WTC11 (cell line): ENCODE data around the gene GATA2. TPM values are rescaled to one million over a fixed set of nuclear protein-coding genes. Genes with fewer than 3 reads are reported as not detected.

Source experiments
- ATAC-seq: fragments of 200-7000 bp; cut with Tn5 transposase; 2 replicates; pipeline ENCODE4 v1.10.0; 2021; ENCODE audit warnings: mild to moderate bottlenecking, moderate library complexity
- CTCF ChIA-PET: fragments of 300-600 bp; sonication (Branson Sonifier 250); formaldehyde crosslinking; loops from one replicate; lab custom pipeline; 2021; ENCODE audit warnings: antibody characterized with exemption; lab: Charles Lee
- POLR2A ChIA-PET: fragments of 350-600 bp; sonication (Branson Sonifier 250); formaldehyde crosslinking; loops from one replicate; lab custom pipeline; 2021; ENCODE audit warnings: antibody characterized with exemption; lab: Charles Lee
- DNase-seq: peaks from one replicate; pipeline ENCODE4 v3.0.0; 2021; ENCODE audit warnings: low spot score
- H3K27ac Mint-ChIP-seq: 2 replicates; pipeline ENCODE4 v1.8.0; 2021; ENCODE audit warnings: mixed read lengths
- H3K27me3 Mint-ChIP-seq: 2 replicates; pipeline ENCODE4 v1.8.0; 2021; ENCODE audit warnings: low read depth, mild to moderate bottlenecking, moderate library complexity, mixed read lengths
- H3K36me3 Mint-ChIP-seq: 2 replicates; pipeline ENCODE4 v1.8.0; 2021; ENCODE audit warnings: mixed read lengths
- H3K4me1 Mint-ChIP-seq: 2 replicates; pipeline ENCODE4 v1.8.0; 2022; ENCODE audit warnings: mixed read lengths
- H3K4me3 Mint-ChIP-seq: 2 replicates; pipeline ENCODE4 v1.8.0; 2021; ENCODE audit warnings: mild to moderate bottlenecking, moderate library complexity, mixed read lengths
- H3K9me3 Mint-ChIP-seq: 2 replicates; pipeline ENCODE4 v1.8.0; 2021; ENCODE audit warnings: mixed read lengths
- ATF1 ChIP-seq: sonication (generic); formaldehyde crosslinking; IDR thresholded peaks from 2 replicates; pipeline ENCODE4 v1.8.1; 2023; ENCODE audit warnings: mild to moderate bottlenecking, moderate library complexity, missing genetic modification reagents
- CDX4 ChIP-seq: fragments of 250-450 bp; sonication (Bioruptor Pico); IDR thresholded peaks from 2 replicates; pipeline ENCODE4 v1.9.0; 2021; ENCODE audit warnings: moderate library complexity, mild to moderate bottlenecking, inconsistent platforms, borderline replicate concordance
- CREB1 ChIP-seq: sonication (generic); formaldehyde crosslinking; IDR thresholded peaks from 2 replicates; pipeline ENCODE4 v1.8.0; 2023; ENCODE audit warnings: mild to moderate bottlenecking, missing genetic modification reagents
- EMX1 ChIP-seq: fragments of 250-450 bp; sonication (Bioruptor Pico); IDR thresholded peaks from 2 replicates; pipeline ENCODE4 v1.8.0; 2021; ENCODE audit warnings: mild to moderate bottlenecking
- ETV6 ChIP-seq: sonication (generic); formaldehyde crosslinking; IDR thresholded peaks from 2 replicates; pipeline ENCODE4 v1.8.1; 2022; ENCODE audit warnings: mild to moderate bottlenecking, missing genetic modification reagents
- FOXP1 ChIP-seq: sonication (generic); formaldehyde crosslinking; IDR thresholded peaks from 2 replicates; pipeline ENCODE4 v1.8.0; 2022; ENCODE audit warnings: missing genetic modification reagents, mild to moderate bottlenecking, moderate library complexity, borderline replicate concordance
- NFYB ChIP-seq: sonication (generic); formaldehyde crosslinking; conservative IDR thresholded peaks from 2 replicates; pipeline ENCODE4 v1.8.0; 2022; ENCODE audit warnings: low read depth, missing genetic modification reagents
- NR2C2 ChIP-seq: sonication (generic); formaldehyde crosslinking; IDR thresholded peaks from 2 replicates; pipeline ENCODE4 v1.8.0; 2022; ENCODE audit warnings: mild to moderate bottlenecking, missing genetic modification reagents
- SMAD3 ChIP-seq: sonication (generic); formaldehyde crosslinking; IDR thresholded peaks from 2 replicates; pipeline ENCODE4 v1.8.0; 2022; ENCODE audit warnings: missing genetic modification reagents, mild to moderate bottlenecking, borderline replicate concordance
- TCF7 ChIP-seq: sonication (generic); formaldehyde crosslinking; IDR thresholded peaks from 2 replicates; pipeline ENCODE4 v1.8.0; 2022; ENCODE audit warnings: mild to moderate bottlenecking, low read depth, missing genetic modification reagents, moderate library complexity
- TP53 ChIP-seq: sonication (generic); formaldehyde crosslinking; IDR thresholded peaks from 2 replicates; pipeline ENCODE4 v1.8.1; 2023; ENCODE audit warnings: mild to moderate bottlenecking, missing genetic modification reagents
- ZNF138 ChIP-seq: sonication (generic); formaldehyde crosslinking; conservative IDR thresholded peaks from 2 replicates; pipeline ENCODE4 v1.8.1; 2022; ENCODE audit warnings: mild to moderate bottlenecking, moderate library complexity, missing genetic modification reagents
- ZNF219 ChIP-seq: sonication (generic); formaldehyde crosslinking; IDR thresholded peaks from 2 replicates; pipeline ENCODE4 v1.8.0; 2023; ENCODE audit warnings: missing genetic modification reagents, mild to moderate bottlenecking, borderline replicate concordance
- ZNF263 ChIP-seq: sonication (generic); formaldehyde crosslinking; IDR thresholded peaks from 2 replicates; pipeline ENCODE4 v1.8.1; 2022; ENCODE audit warnings: low read depth, mild to moderate bottlenecking, moderate library complexity, missing genetic modification reagents
- ZSCAN18 ChIP-seq: fragments of 250-450 bp; sonication (Bioruptor Pico); IDR thresholded peaks from 2 replicates; pipeline ENCODE4 v2.1.2; 2022; ENCODE audit warnings: mild to moderate bottlenecking, moderate library complexity
- total RNA-seq: library from RNA; stranded (reverse); gene quantifications from 3 replicates; pipeline ENCODE4 v1.2.3, GENCODE V29; 2021
- TF ChIP-seq, protein P1 (sequence below): sonication (generic); formaldehyde crosslinking; IDR thresholded peaks from 2 replicates; pipeline ENCODE4 v1.8.1; 2023; ENCODE audit warnings: mild to moderate bottlenecking, moderate library complexity, missing genetic modification reagents
- TF ChIP-seq, protein P2 (sequence below): sonication (generic); formaldehyde crosslinking; IDR thresholded peaks from 2 replicates; pipeline ENCODE4 v1.8.1; 2023; ENCODE audit warnings: mild to moderate bottlenecking, missing genetic modification reagents
- TF ChIP-seq, protein P3 (sequence below): sonication (generic); formaldehyde crosslinking; IDR thresholded peaks from 2 replicates; pipeline ENCODE4 v1.8.0; 2023; ENCODE audit warnings: missing genetic modification reagents
- TF ChIP-seq, protein P4 (sequence below): sonication (generic); formaldehyde crosslinking; IDR thresholded peaks from 2 replicates; pipeline ENCODE4 v1.8.0; 2022; ENCODE audit warnings: missing genetic modification reagents

Gene GATA2
- total RNA-seq, 1 experiment from 2014 or later = 1.6 TPM

GRCh38 chr3:128488636-128488990 lies 4.4 kb downstream of the GATA2 start:
- no peak for DNase-seq
- ChIA-PET POLR2A (interaction anchor here (1.0 kb wide), 1 partner anchor 9 kb away, joined by 3 read pairs; no protein-coding TSS in a partner anchor), CTCF (interaction anchor here (1.3 to 3.0 kb wide), 3 partner anchors 9 to 96 kb away, joined by 3 to 12 read pairs (median 4); no protein-coding TSS in a partner anchor)

DNA sequence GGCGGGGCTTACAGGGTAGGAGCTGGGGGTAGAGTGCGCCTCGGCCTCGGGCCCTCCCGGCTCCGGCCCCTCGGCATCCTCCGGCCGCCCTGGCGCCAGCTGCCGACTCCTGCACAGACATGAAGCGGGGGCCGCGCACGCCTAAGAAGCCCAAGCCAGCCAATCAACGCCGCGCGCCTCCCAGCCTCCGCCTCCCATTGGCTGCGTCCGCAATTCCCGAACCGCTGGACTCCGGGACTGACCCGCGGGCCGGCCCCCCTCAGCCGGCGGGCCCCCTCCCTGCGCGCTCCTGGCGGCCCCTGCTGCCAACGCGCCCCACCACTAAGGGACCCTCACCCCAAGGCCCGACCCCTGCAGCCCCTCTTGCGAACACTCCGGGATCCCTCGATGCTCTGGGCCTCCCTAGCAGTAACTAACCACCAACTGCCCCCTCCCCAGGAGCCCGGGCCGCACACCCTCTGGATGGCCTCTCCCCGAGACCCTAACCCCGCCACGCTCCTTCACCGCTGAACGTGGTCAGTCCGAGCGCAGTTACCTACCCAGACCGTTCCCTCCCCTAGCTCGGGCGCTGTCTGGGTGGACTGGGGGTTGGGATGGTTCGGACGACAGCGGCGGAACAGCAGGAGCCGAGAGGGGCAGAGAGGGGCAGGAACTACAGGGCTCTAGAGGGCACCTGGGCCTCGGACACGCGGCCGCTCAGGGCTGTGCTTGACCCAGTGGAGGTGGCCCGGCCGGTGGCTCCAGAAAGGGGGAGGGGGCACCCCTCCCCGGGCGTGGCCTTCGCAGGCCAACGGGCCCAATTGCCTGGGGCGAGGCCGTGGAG lies 5.0 kb downstream of the GATA2 start:
- CTCF ChIA-PET = interaction anchor here (1.0 to 3.0 kb wide), 3 partner anchors 9 to 54 kb away, joined by 3 to 12 read pairs (median 4); no protein-coding TSS in a partner anchor
- H3K4me3 Mint-ChIP-seq = peak overlapping the region; percentile 67
- POLR2A ChIA-PET = interaction anchor here (1.1 kb wide), 1 partner anchor 55 kb away, joined by 3 read pairs; no protein-coding TSS in a partner anchor
- no peaks in the 10 kb centered on the region for H3K9me3 Mint-ChIP-seq
- peak; percentile 66 for ATAC-seq
- peaks cover 57% of the 10 kb centered on the region for H3K4me1 Mint-ChIP-seq
- H3K36me3 Mint-ChIP-seq = no peaks in the 10 kb centered on the region; the same call in 1 of the 2 replicates
- DNase-seq = peak; percentile 91
- no peak overlapping the region for H3K27ac Mint-ChIP-seq
- H3K27me3 Mint-ChIP-seq = peaks cover 100% of the 10 kb centered on the region
- TF ChIP-seq ETV6 (CRISPR knock-in tag) = no peak
- TF ChIP-seq, protein P1, sequence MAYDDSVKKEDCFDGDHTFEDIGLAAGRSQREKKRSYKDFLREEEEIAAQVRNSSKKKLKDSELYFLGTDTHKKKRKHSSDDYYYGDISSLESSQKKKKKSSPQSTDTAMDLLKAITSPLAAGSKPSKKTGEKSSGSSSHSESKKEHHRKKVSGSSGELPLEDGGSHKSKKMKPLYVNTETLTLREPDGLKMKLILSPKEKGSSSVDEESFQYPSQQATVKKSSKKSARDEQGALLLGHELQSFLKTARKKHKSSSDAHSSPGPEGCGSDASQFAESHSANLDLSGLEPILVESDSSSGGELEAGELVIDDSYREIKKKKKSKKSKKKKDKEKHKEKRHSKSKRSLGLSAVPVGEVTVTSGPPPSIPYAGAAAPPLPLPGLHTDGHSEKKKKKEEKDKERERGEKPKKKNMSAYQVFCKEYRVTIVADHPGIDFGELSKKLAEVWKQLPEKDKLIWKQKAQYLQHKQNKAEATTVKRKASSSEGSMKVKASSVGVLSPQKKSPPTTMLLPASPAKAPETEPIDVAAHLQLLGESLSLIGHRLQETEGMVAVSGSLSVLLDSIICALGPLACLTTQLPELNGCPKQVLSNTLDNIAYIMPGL (CRISPR knock-in tag) = peak; percentile 25; the same call in 1 of the 2 replicates
- TF ChIP-seq CREB1 (CRISPR knock-in tag) = no peak
- TF ChIP-seq NFYB (CRISPR knock-in tag) = peak; percentile 92
- TF ChIP-seq CDX4 (CRISPR knock-in tag) = no peak
- no peak for TF ChIP-seq TP53 (CRISPR knock-in tag)
- no peak for TF ChIP-seq ZNF219 (CRISPR knock-in tag)
- peak; percentile 1; the same call in 1 of the 2 replicates for TF ChIP-seq FOXP1 (CRISPR knock-in tag)

More at GRCh38 chr3:128488636-128488990, 4.4 kb downstream of the GATA2 start:
- H3K9me3 Mint-ChIP-seq = no peaks in the 10 kb centered on the region
- H3K4me1 Mint-ChIP-seq = peaks cover 55% of the 10 kb centered on the region
- H3K27me3 Mint-ChIP-seq = peaks cover 100% of the 10 kb centered on the region
- H3K4me3 Mint-ChIP-seq = peak overlapping the region; percentile 67
- no peak for ATAC-seq
- no peaks in the 10 kb centered on the region; the same call in 1 of the 2 replicates for H3K36me3 Mint-ChIP-seq
- TF ChIP-seq ZSCAN18 (no peak), ATF1 (CRISPR knock-in tag) (no peak), NFYB (CRISPR knock-in tag) (no peak), ZNF219 (CRISPR knock-in tag) (no peak), CREB1 (CRISPR knock-in tag) (no peak), TP53 (CRISPR knock-in tag) (no peak), SMAD3 (no peak), TCF7 (CRISPR knock-in tag) (no peak), EMX1 (CRISPR knock-in tag) (no peak), ZNF263 (CRISPR knock-in tag) (no peak), NR2C2 (CRISPR knock-in tag) (no peak), ZNF138 (no peak)
- TF ChIP-seq, protein P2, sequence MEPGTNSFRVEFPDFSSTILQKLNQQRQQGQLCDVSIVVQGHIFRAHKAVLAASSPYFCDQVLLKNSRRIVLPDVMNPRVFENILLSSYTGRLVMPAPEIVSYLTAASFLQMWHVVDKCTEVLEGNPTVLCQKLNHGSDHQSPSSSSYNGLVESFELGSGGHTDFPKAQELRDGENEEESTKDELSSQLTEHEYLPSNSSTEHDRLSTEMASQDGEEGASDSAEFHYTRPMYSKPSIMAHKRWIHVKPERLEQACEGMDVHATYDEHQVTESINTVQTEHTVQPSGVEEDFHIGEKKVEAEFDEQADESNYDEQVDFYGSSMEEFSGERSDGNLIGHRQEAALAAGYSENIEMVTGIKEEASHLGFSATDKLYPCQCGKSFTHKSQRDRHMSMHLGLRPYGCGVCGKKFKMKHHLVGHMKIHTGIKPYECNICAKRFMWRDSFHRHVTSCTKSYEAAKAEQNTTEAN = no peak
- TF ChIP-seq, protein P3, sequence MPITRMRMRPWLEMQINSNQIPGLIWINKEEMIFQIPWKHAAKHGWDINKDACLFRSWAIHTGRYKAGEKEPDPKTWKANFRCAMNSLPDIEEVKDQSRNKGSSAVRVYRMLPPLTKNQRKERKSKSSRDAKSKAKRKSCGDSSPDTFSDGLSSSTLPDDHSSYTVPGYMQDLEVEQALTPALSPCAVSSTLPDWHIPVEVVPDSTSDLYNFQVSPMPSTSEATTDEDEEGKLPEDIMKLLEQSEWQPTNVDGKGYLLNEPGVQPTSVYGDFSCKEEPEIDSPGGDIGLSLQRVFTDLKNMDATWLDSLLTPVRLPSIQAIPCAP (CRISPR knock-in tag) = no peak
- TF ChIP-seq, protein P4, sequence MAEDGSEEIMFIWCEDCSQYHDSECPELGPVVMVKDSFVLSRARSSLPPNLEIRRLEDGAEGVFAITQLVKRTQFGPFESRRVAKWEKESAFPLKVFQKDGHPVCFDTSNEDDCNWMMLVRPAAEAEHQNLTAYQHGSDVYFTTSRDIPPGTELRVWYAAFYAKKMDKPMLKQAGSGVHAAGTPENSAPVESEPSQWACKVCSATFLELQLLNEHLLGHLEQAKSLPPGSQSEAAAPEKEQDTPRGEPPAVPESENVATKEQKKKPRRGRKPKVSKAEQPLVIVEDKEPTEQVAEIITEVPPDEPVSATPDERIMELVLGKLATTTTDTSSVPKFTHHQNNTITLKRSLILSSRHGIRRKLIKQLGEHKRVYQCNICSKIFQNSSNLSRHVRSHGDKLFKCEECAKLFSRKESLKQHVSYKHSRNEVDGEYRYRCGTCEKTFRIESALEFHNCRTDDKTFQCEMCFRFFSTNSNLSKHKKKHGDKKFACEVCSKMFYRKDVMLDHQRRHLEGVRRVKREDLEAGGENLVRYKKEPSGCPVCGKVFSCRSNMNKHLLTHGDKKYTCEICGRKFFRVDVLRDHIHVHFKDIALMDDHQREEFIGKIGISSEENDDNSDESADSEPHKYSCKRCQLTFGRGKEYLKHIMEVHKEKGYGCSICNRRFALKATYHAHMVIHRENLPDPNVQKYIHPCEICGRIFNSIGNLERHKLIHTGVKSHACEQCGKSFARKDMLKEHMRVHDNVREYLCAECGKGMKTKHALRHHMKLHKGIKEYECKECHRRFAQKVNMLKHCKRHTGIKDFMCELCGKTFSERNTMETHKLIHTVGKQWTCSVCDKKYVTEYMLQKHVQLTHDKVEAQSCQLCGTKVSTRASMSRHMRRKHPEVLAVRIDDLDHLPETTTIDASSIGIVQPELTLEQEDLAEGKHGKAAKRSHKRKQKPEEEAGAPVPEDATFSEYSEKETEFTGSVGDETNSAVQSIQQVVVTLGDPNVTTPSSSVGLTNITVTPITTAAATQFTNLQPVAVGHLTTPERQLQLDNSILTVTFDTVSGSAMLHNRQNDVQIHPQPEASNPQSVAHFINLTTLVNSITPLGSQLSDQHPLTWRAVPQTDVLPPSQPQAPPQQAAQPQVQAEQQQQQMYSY (CRISPR knock-in tag) = no peak
- H3K27ac Mint-ChIP-seq = no peak overlapping the region
